Measurements from ENCODE around the gene CNPY1. TPM values are rescaled to one million over a fixed set of nuclear protein-coding genes. Genes with fewer than 3 reads are reported as not detected.

CNPY1 gene
- total and polyA plus RNA-seq, 2 donors (not counting 1 experiment from before 2014, with no cell fraction given) = not detected

DNA sequence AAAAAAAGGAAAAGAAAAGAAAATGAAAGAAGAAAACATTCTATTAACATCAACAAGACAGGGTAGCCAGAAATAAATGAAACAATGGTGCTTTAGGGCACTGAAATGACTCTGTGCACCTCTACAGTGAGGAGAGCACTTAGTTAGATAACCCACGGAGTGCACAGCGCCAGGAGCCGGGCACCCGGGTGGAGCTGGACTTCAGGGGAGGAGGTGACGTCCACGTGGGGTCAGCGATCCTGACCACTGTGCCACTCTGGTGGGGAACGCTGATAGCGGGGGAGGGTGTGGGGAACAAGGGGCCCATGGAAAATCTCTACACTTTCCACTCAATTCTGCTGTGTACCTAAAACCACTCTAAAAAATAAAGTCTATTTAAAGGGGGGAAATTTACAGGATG lies 15.7 kb upstream of the CNPY1 start:
- no peak overlapping the region for H3K4me3 Mint-ChIP-seq
- no peak overlapping the region for H2AFZ ChIP-seq (ENCODE audit: insufficient read depth, low read depth, low read length, poor library complexity, severe bottlenecking)
- no peak overlapping the region for H3K27ac ChIP-seq (ENCODE audit: low read length in 2 of 2)
- no peaks in the 10 kb centered on the region for H3K4me1 ChIP-seq (ENCODE audit: control insufficient read depth in 2 of 2, insufficient read depth in 2 of 2, low read length in 2 of 2)
- H3K9me3 ChIP-seq (ENCODE audit: control extremely low read depth in 1 of 3, control insufficient read depth in 2 of 3, insufficient read depth in 1 of 3, low read length in 2 of 3) = no peaks in the 10 kb centered on the region
- ATAC-seq (ENCODE audit: low read depth) (no peak), DNase-seq (no peak)
- CTCF ChIA-PET = no interaction called here
- no peak overlapping the region for H3K27ac Mint-ChIP-seq
- H3K4me1 Mint-ChIP-seq = no peaks in the 10 kb centered on the region
- WGBS (ENCODE audit: insufficient coverage) = 94% methylated on average over 4 of the region's 9 CpGs
- no peak overlapping the region for H3K4me2 ChIP-seq (replicated peaks; ENCODE audit: low read depth, low read length, poor library complexity, severe bottlenecking)
- H3K4me3 ChIP-seq (ENCODE audit: control extremely low read depth in 1 of 5, extremely low read depth in 1 of 5, insufficient read depth in 1 of 5, low read depth in 2 of 5, low read length in 4 of 5) = no peak overlapping the region
- H3K9me3 Mint-ChIP-seq (ENCODE audit: insufficient read depth) = no peaks in the 10 kb centered on the region
- no peak for TF ChIP-seq CTCF (IDR thresholded peaks at IDR 0.05)
- no peak for TF ChIP-seq EZH2 (IDR thresholded peaks at IDR 0.05; ENCODE audit: borderline replicate concordance, insufficient read depth, low read depth, low read length, poor library complexity, severe bottlenecking)
- peaks cover 0 to 10% (median 0%) of the 10 kb centered on the region in 4 experiments for H3K27me3 ChIP-seq (replicated peaks in 1 of 4; ENCODE audit: control extremely low read depth in 1 of 4, control insufficient read depth in 3 of 4, insufficient read depth in 4 of 4, low read length in 3 of 4)
- H3K36me3 ChIP-seq (replicated peaks in 1 of 2; ENCODE audit: control extremely low read depth in 1 of 2, control insufficient read depth in 1 of 2, extremely low read depth in 1 of 2, insufficient read depth in 2 of 2, low read length in 1 of 2) = no peaks in the 10 kb centered on the region
- H3K79me2 ChIP-seq (ENCODE audit: control insufficient read depth, insufficient read depth, low read length) = no peaks in the 10 kb centered on the region
- intact Hi-C loops (cut with micrococcal nuclease) = no loop called here
- POLR2A ChIA-PET = no interaction called here
- peaks cover 14% of the 10 kb centered on the region for H3K27me3 Mint-ChIP-seq
- no peak overlapping the region for H3K9ac ChIP-seq (ENCODE audit: low read length)
- no peaks in the 10 kb centered on the region for H4K20me1 ChIP-seq (ENCODE audit: control insufficient read depth, insufficient read depth, low read length, poor library complexity, severe bottlenecking)

- Histone ChIP-seq H3K79me2 (ENCODE audit: control insufficient read depth, insufficient read depth, low read length) (no peaks in the 10 kb centered on the region), H3K4me1 (ENCODE audit: control insufficient read depth in 2 of 2, insufficient read depth in 2 of 2, low read length in 2 of 2) (no peaks in the 10 kb centered on the region), H3K4me2 (replicated peaks; ENCODE audit: low read depth, low read length, poor library complexity, severe bottlenecking) (no peak overlapping the region), H3K27ac (ENCODE audit: low read length in 2 of 2) (no peak overlapping the region), H3K27me3 (replicated peaks in 1 of 4; ENCODE audit: control extremely low read depth in 1 of 4, control insufficient read depth in 3 of 4, insufficient read depth in 4 of 4, low read length in 3 of 4) (peaks cover 0 to 10% (median 0%) of the 10 kb centered on the region in 4 experiments), H4K20me1 (ENCODE audit: control insufficient read depth, insufficient read depth, low read length, poor library complexity, severe bottlenecking) (no peaks in the 10 kb centered on the region), H3K9me3 (ENCODE audit: control extremely low read depth in 1 of 3, control insufficient read depth in 2 of 3, insufficient read depth in 1 of 3, low read length in 2 of 3) (no peaks in the 10 kb centered on the region), H3K36me3 (replicated peaks in 1 of 2; ENCODE audit: control extremely low read depth in 1 of 2, control insufficient read depth in 1 of 2, extremely low read depth in 1 of 2, insufficient read depth in 2 of 2, low read length in 1 of 2) (no peaks in the 10 kb centered on the region), H3K9ac (ENCODE audit: low read length) (no peak overlapping the region), H2AFZ (ENCODE audit: insufficient read depth, low read depth, low read length, poor library complexity, severe bottlenecking) (no peak overlapping the region), H3K4me3 (ENCODE audit: control extremely low read depth in 1 of 5, extremely low read depth in 1 of 5, insufficient read depth in 1 of 5, low read depth in 2 of 5, low read length in 4 of 5) (no peak overlapping the region)
- H3K4me1 Mint-ChIP-seq = no peaks in the 10 kb centered on the region
- ATAC-seq (ENCODE audit: low read depth) (no peak), DNase-seq (no peak)
- H3K4me3 Mint-ChIP-seq = no peak overlapping the region
- intact Hi-C loops (cut with micrococcal nuclease) = no loop called here
- 87% methylated on average over 14 of the region's 18 CpGs for WGBS (ENCODE audit: insufficient coverage)
- peaks cover 14% of the 10 kb centered on the region for H3K27me3 Mint-ChIP-seq
- H3K9me3 Mint-ChIP-seq (ENCODE audit: insufficient read depth) = no peaks in the 10 kb centered on the region
- POLR2A ChIA-PET = no interaction called here
- TF ChIP-seq EZH2 (IDR thresholded peaks at IDR 0.05; ENCODE audit: borderline replicate concordance, insufficient read depth, low read depth, low read length, poor library complexity, severe bottlenecking) = no peak
- H3K27ac Mint-ChIP-seq = no peak overlapping the region
- CTCF ChIA-PET = no interaction called here
Measured at GRCh38 chr7:155560982-155561686, 14.8 kb upstream of the CNPY1 start.
